GM19395 (cell line): ENCODE data around the gene DOCK4.

Source experiments
- ATAC-seq: cut with Tn5 transposase; IDR thresholded peaks from one replicate; pipeline ENCODE4 v1.9.1; 2021; ENCODE audit warnings: mild to moderate bottlenecking, moderate library complexity; ENCODE audit not compliant: unreplicated experiment

DOCK4 gene

GRCh38 chr7:111746950-111747349 lies 459.2 kb downstream of the DOCK4 start:
- ATAC-seq: no peak

- no peak for ATAC-seq
Measured at GRCh38 chr7:111744501-111745155, 461.6 kb downstream of the DOCK4 start.

DNA sequence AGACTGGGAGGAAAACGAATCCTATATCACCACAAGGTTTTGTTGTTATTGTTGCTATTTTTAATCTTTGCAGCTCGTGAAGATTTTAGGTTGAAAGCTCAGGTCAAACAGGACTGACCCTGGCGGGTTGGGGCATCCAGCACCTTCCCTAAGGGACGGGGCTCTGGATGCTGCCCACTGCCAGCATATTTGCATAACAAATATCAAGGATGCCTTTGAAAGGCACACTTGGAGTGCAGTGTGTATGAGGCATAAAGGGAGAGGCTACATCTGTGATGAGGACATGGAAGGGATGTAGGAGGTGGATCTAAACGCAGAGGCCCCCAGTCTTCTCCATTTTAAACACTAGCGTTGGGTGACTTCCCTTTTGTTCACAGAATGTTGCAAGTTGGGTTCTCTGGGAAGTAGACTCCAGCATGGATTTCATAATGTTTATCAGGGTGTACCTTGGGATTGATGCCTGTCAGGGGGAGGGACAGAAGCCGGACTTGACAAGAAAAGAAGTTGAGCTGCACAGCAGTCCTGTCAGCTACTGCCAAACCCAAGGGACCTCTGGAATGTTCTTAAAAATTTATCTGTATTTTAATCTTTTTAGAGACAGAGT lies 462.9 kb downstream of the DOCK4 start:
- no peak for ATAC-seq

- peak; percentile 94 for ATAC-seq
Measured at GRCh38 chr7:111741811-111742240, 464.4 kb downstream of the DOCK4 start.

- no peak for ATAC-seq
Measured at GRCh38 chr7:111740942-111741341, 465.3 kb downstream of the DOCK4 start.

DNA sequence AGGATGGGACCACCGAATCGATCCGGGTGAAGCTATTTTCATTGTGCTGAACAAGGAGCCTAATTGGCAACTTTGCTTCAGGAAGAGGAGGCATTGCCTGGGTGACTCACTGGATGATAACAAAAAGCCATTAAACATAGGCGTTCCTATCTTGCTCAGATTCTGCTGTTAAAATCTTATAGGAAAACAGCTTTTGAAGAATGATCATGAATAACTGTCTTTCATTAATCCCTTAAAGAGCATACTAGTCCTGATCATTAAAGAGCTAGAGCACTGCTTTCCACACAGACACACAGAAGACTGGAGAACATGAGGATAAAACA lies 469.7 kb downstream of the DOCK4 start:
- ATAC-seq: no peak

- peak; percentile 86 for ATAC-seq
Measured at GRCh38 chr7:111735661-111736551, 470.3 kb downstream of the DOCK4 start.

DNA sequence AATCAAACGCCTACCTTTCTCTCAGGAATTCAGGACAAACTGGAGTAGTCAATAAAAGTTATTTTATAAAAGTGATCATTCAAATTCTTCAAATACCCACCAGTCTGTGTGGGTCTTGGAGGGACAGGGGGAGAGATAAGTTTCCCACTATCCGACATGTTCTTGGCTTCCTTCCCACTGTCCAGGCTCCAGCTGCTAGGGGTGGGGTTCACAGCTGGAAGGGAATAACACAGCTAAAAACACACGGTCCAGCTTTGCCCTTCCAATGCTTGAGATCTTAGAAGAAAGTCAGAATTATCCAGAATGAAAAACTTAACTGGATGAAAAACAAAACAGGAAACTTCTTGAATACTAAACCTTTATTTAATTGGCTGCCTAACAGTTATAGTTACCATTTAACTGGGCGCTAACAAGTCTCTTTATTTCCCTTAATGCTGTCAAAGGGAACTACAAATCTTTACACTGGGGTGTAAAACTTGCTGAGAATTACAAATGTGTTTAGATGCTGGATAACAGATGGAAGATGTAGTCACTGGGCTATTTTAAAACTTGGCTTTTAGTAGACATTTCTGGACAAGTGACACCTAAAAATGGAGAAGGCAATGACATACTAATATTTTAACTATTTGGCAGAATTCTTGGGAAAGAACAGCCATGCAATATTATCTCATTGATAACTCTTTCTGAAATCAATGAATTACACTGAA lies 471.1 kb downstream of the DOCK4 start:
- ATAC-seq: no peak

- no peak for ATAC-seq
Measured at GRCh38 chr7:111732923-111733322, 473.3 kb downstream of the DOCK4 start.

GRCh38 chr7:111730476-111731300 lies 475.5 kb downstream of the DOCK4 start:
- peak; percentile 78 for ATAC-seq

DNA sequence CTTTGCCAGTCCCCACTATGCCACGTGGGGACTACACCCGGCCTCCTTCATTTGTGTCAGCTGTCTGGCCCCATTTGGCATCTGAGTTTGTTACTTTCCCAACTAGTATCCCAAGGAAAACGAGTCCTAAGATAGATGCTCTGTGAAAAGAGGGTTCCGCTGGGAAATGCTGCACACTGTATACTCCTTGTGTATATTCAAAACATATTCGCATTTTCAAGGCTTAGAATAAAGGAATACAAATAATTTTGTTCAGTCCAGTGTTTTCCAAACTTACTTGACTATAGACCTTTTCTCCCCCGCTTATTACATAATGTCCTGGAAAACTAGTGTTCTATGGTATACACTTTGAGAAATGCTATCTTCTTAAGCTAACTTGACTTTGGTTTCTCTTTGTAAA lies 476.1 kb downstream of the DOCK4 start:
- no peak for ATAC-seq

GRCh38 chr7:111729483-111729882 lies 476.7 kb downstream of the DOCK4 start:
- ATAC-seq: no peak

DNA sequence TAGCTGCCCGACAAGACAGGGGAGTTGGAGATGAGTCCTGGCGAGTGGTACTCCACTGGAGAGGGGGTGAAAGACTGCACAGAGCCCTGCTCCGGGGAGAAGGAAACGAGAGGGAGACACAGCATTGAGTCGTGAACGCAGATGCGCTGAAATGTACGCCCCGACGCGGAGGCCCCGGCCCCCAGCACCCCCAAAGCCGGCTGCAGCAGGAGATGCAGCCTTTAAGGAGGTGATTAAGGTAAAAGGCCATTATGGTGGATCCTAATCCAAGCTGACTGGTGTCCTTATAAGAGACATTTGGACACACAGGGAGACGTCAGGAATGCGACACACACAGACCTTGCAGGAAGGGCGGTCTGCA lies 477.6 kb downstream of the DOCK4 start:
- no peak for ATAC-seq

GRCh38 chr7:111727905-111728634 lies 478.1 kb downstream of the DOCK4 start:
- ATAC-seq: no peak

GRCh38 chr7:111718886-111719285 lies 487.3 kb downstream of the DOCK4 start:
- ATAC-seq: no peak

DNA sequence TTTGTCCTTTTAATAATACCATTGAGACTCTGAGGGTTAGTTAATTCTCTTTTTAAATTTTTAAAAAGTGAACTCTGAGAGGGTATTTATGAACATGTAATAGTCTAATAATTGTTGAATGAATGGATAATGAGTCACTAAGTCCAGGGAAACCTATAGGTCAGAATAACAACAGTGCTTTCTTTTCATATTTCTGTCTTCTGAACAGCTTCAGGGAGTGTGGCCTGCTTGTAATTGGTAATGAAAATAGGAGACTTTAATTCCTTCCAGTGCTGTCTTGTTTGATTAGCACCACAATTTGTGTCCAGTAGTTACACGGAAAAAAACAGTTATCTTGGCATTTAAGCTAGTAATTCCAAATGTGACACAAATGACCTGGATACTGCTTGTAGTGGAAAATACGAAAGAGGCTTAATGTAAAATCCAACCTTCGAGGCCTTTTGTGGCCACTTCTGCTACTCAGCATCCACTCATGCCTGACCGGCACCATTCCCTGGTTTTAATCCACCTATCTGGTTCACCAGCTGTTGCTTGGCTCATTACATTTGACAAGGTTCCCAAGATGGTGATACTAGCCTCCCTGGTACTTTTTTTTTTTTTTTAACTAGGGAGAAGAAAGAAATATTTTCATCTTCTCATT lies 494.7 kb downstream of the DOCK4 start:
- no peak for ATAC-seq

DNA sequence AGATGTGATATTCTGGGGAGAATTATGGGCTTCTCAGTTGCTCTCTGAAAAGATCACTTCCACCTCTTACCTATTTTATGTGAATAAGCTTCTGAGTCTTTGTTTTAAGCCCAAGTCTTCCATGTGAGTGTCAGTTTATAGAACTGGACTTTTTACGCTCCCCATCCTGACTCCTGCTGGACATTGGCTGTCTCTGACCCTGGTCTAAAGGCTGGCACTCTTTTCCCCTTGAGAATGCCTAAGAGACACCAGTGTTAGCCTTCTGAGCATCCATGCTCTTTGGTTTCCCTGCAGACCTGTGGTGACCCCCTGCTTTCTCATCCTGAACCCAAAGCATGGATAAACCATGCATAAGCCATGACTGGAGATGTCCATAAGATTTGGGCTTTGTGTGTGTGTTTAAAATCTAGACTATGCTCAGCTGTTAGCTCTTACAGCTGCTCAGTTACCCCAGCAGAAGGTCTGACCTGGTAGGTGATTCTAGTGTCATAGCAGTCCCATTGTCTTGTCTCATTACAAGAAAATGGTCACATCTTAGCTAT lies 495.3 kb downstream of the DOCK4 start:
- ATAC-seq: no peak

- ATAC-seq: no peak
Measured at GRCh38 chr7:111708072-111708471, 498.1 kb downstream of the DOCK4 start.

GRCh38 chr7:111705807-111706206 lies 500.4 kb downstream of the DOCK4 start:
- ATAC-seq: no peak
